ENCODE results near the gene F13B.

- TF ChIP-seq, protein P1, sequence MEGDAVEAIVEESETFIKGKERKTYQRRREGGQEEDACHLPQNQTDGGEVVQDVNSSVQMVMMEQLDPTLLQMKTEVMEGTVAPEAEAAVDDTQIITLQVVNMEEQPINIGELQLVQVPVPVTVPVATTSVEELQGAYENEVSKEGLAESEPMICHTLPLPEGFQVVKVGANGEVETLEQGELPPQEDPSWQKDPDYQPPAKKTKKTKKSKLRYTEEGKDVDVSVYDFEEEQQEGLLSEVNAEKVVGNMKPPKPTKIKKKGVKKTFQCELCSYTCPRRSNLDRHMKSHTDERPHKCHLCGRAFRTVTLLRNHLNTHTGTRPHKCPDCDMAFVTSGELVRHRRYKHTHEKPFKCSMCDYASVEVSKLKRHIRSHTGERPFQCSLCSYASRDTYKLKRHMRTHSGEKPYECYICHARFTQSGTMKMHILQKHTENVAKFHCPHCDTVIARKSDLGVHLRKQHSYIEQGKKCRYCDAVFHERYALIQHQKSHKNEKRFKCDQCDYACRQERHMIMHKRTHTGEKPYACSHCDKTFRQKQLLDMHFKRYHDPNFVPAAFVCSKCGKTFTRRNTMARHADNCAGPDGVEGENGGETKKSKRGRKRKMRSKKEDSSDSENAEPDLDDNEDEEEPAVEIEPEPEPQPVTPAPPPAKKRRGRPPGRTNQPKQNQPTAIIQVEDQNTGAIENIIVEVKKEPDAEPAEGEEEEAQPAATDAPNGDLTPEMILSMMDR (IDR thresholded peaks at IDR 0.05), result no peak
- no peak for TF ChIP-seq POLR2A (IDR thresholded peaks at IDR 0.05)
Observed at GRCh38 chr1:197116156-197116555, 49.1 kb upstream of the F13B start.

Data from esophagus squamous epithelium (tissue), 4 donors.